T-helper 17 cell (primary cell): ENCODE results near the gene ATP9A. TPM values are rescaled to one million over a fixed set of nuclear protein-coding genes. Genes with fewer than 3 reads are reported as not detected.
"Not testable (repeated sequence)": the region's sequence is repeated elsewhere in the genome, so short reads cannot be mapped to it uniquely, and the experiment has no call there.

ENCODE experiments used
- ATAC-seq: fragments of 150-1000 bp; cut with Tn5 transposase; 2 replicates; pipeline ENCODE4 v1.10.0; 2021; ENCODE audit warnings: mild to moderate bottlenecking, moderate library complexity
- DNase-seq, 3 donors: peaks; one replicate each; pipeline versions ENCODE4 v3.0.0 to v3.0.0-alpha.2; 2020 to 2021
- H3K9me3 ChIP-seq: one replicate; pipeline ENCODE4 v1.7.0; 2013; ENCODE audit warnings: low read length, mild to moderate bottlenecking; ENCODE audit not compliant: control insufficient read depth, poor library complexity, severe bottlenecking
- H3K27ac Mint-ChIP-seq: one replicate; pipeline ENCODE4 v1.8.0; 2022; ENCODE audit warnings: mild to moderate bottlenecking, moderate library complexity, mixed read lengths
- H3K27me3 Mint-ChIP-seq: one replicate; pipeline ENCODE4 v1.8.0; 2022; ENCODE audit warnings: mixed read lengths
- H3K36me3 Mint-ChIP-seq: one replicate; pipeline ENCODE4 v1.8.0; 2022; ENCODE audit warnings: low read depth, mixed read lengths
- H3K4me1 Mint-ChIP-seq: one replicate; pipeline ENCODE4 v1.8.0; 2022; ENCODE audit warnings: mild to moderate bottlenecking, mixed read lengths
- H3K4me3 Mint-ChIP-seq: one replicate; pipeline ENCODE4 v1.8.0; 2022; ENCODE audit warnings: mild to moderate bottlenecking, moderate library complexity, mixed read lengths
- total RNA-seq, 4 donors: library from RNA in 2 of 4; stranded (reverse) in 2 of 4; gene quantifications; one replicate each; pipeline ENCODE4 v1.2.3 and lab custom pipeline; 2022 to 2026

The ATP9A gene
- total RNA-seq, 2 donors from 2014 or later, result 0.15 to 4.2 TPM

GRCh38 chr20:51696304-51697071 is 71.7 kb downstream of the ATP9A start:
- DNase-seq (no peak), ATAC-seq (no peak)
- Mint-ChIP-seq H3K4me1 (peaks cover 8% of the 10 kb centered on the region), H3K27me3 (peaks cover 73% of the 10 kb centered on the region), H3K4me3 (no peak overlapping the region), H3K27ac (no peak overlapping the region), H3K36me3 (peaks cover 3% of the 10 kb centered on the region)
- H3K9me3 ChIP-seq, result no peaks in the 10 kb centered on the region

GRCh38 chr20:51695574-51696303 is 72.5 kb downstream of the ATP9A start:
- H3K36me3 Mint-ChIP-seq, result peaks cover 3% of the 10 kb centered on the region
- ATAC-seq (no peak), DNase-seq (no peak)
- H3K27ac Mint-ChIP-seq, result no peak overlapping the region
- peaks cover 8% of the 10 kb centered on the region for H3K4me1 Mint-ChIP-seq
- H3K9me3 ChIP-seq, result no peaks in the 10 kb centered on the region
- no peak overlapping the region for H3K4me3 Mint-ChIP-seq
- H3K27me3 Mint-ChIP-seq, result peaks cover 77% of the 10 kb centered on the region

GRCh38 chr20:51692806-51693400 is 75.3 kb downstream of the ATP9A start:
- no peak overlapping the region for H3K4me3 Mint-ChIP-seq
- no peaks in the 10 kb centered on the region for H3K9me3 ChIP-seq
- H3K27ac Mint-ChIP-seq, result no peak overlapping the region
- H3K36me3 Mint-ChIP-seq, result no peaks in the 10 kb centered on the region
- DNase-seq (no peak), ATAC-seq (no peak)
- H3K27me3 Mint-ChIP-seq, result peaks cover 56% of the 10 kb centered on the region
- H3K4me1 Mint-ChIP-seq, result peaks cover 8% of the 10 kb centered on the region

- H3K4me3 Mint-ChIP-seq, result no peak overlapping the region
- peaks cover 4% of the 10 kb centered on the region for H3K4me1 Mint-ChIP-seq
- DNase-seq, result no peak
- no peak overlapping the region for H3K27ac Mint-ChIP-seq
- no peaks in the 10 kb centered on the region for H3K36me3 Mint-ChIP-seq
- ATAC-seq, result no peak
- peaks cover 52% of the 10 kb centered on the region for H3K27me3 Mint-ChIP-seq
- H3K9me3 ChIP-seq, result no peaks in the 10 kb centered on the region
Measured at GRCh38 chr20:51691703-51692102, 76.5 kb downstream of the ATP9A start.

GRCh38 chr20:51688600-51689244 is 79.5 kb downstream of the ATP9A start:
- no peak for ATAC-seq
- no peaks in the 10 kb centered on the region for H3K9me3 ChIP-seq
- no peak for DNase-seq
- Mint-ChIP-seq H3K36me3 (no peaks in the 10 kb centered on the region), H3K27me3 (peaks cover 29% of the 10 kb centered on the region), H3K27ac (no peak overlapping the region), H3K4me3 (no peak overlapping the region), H3K4me1 (no peaks in the 10 kb centered on the region)

- DNase-seq, result no peak
- Mint-ChIP-seq H3K4me1 (no peaks in the 10 kb centered on the region), H3K4me3 (no peak overlapping the region), H3K36me3 (no peaks in the 10 kb centered on the region), H3K27ac (no peak overlapping the region), H3K27me3 (peaks cover 19% of the 10 kb centered on the region)
- ATAC-seq, result no peak
- no peaks in the 10 kb centered on the region for H3K9me3 ChIP-seq
Measured at GRCh38 chr20:51687630-51688029, 80.6 kb downstream of the ATP9A start.

GRCh38 chr20:51687108-51687507 is 81.1 kb downstream of the ATP9A start:
- Mint-ChIP-seq H3K27ac (no peak overlapping the region), H3K4me3 (no peak overlapping the region), H3K36me3 (no peaks in the 10 kb centered on the region), H3K4me1 (no peaks in the 10 kb centered on the region), H3K27me3 (peaks cover 16% of the 10 kb centered on the region)
- H3K9me3 ChIP-seq, result no peaks in the 10 kb centered on the region
- ATAC-seq, result no peak
- no peak for DNase-seq

- not testable (repeated sequence) for DNase-seq, H3K36me3 Mint-ChIP-seq, ATAC-seq, H3K4me3 Mint-ChIP-seq, H3K27ac Mint-ChIP-seq, H3K9me3 ChIP-seq, H3K4me1 Mint-ChIP-seq
- peaks cover 13% of the 10 kb centered on the region for H3K27me3 Mint-ChIP-seq
Measured at GRCh38 chr20:51685494-51685893, 82.7 kb downstream of the ATP9A start.

GRCh38 chr20:51680067-51680749 is 88.0 kb downstream of the ATP9A start:
- H3K27me3 Mint-ChIP-seq, result peaks cover 20% of the 10 kb centered on the region
- H3K27ac Mint-ChIP-seq, result no peak overlapping the region
- ATAC-seq (no peak), DNase-seq (no peak)
- H3K4me1 Mint-ChIP-seq, result no peaks in the 10 kb centered on the region
- no peaks in the 10 kb centered on the region for H3K9me3 ChIP-seq
- H3K36me3 Mint-ChIP-seq, result peaks cover 2% of the 10 kb centered on the region
- H3K4me3 Mint-ChIP-seq, result no peak overlapping the region

- peaks cover 20% of the 10 kb centered on the region for H3K27me3 Mint-ChIP-seq
- peaks cover 2% of the 10 kb centered on the region for H3K36me3 Mint-ChIP-seq
- H3K4me1 Mint-ChIP-seq, result no peaks in the 10 kb centered on the region
- no peak overlapping the region for H3K27ac Mint-ChIP-seq
- DNase-seq (no peak), ATAC-seq (no peak)
- H3K4me3 Mint-ChIP-seq, result no peak overlapping the region
- no peaks in the 10 kb centered on the region for H3K9me3 ChIP-seq
Measured at GRCh38 chr20:51679254-51679921, 88.8 kb downstream of the ATP9A start.

GRCh38 chr20:51678026-51678697 is 90.0 kb downstream of the ATP9A start:
- ATAC-seq (no peak), DNase-seq (no peak)
- H3K27ac Mint-ChIP-seq, result no peak overlapping the region
- H3K27me3 Mint-ChIP-seq, result peaks cover 28% of the 10 kb centered on the region
- H3K4me1 Mint-ChIP-seq, result no peaks in the 10 kb centered on the region
- no peaks in the 10 kb centered on the region for H3K9me3 ChIP-seq
- peaks cover 2% of the 10 kb centered on the region for H3K36me3 Mint-ChIP-seq
- no peak overlapping the region for H3K4me3 Mint-ChIP-seq

- Mint-ChIP-seq H3K27me3 (peaks cover 59% of the 10 kb centered on the region), H3K4me3 (no peak overlapping the region), H3K27ac (no peak overlapping the region), H3K4me1 (peaks cover 9% of the 10 kb centered on the region), H3K36me3 (no peaks in the 10 kb centered on the region)
- no peaks in the 10 kb centered on the region for H3K9me3 ChIP-seq
- ATAC-seq, result no peak
- DNase-seq, result no peak
Measured at GRCh38 chr20:51668947-51669346, 99.2 kb downstream of the ATP9A start.
